Stimulated activated naive B cell treated with anti-CD40 and anti-IgM and Interleukin-4, amounts not matched to agents 10 μg/mL and 1 μg/mL and 100 μg/mL, for 72 hours (primary cell): Measurements from ENCODE around the gene TRIM66.

Experiments used
- ATAC-seq, 2 donors: fragments of 150-1000 bp; cut with Tn5 transposase; replicated peaks; 2 replicates each; pipeline ENCODE4 v1.10.0; 2021; ENCODE audit warnings: moderate library complexity in 1 of 2
- DNase-seq: peaks from one replicate; pipeline ENCODE4 v3.0.0; 2021
- H3K27ac Mint-ChIP-seq: one replicate; pipeline ENCODE4 v1.8.0; 2022; ENCODE audit warnings: mild to moderate bottlenecking, mixed read lengths
- H3K27me3 Mint-ChIP-seq, 2 donors: one replicate each; pipeline ENCODE4 v1.8.0; 2022; ENCODE audit warnings: mixed read lengths in 2 of 2
- H3K36me3 Mint-ChIP-seq, 2 donors: one replicate each; pipeline ENCODE4 v1.8.0; 2022; ENCODE audit warnings: mixed read lengths in 2 of 2, mild to moderate bottlenecking in 1 of 2
- H3K4me1 Mint-ChIP-seq, 2 donors: one replicate each; pipeline ENCODE4 v1.8.0; 2022; ENCODE audit warnings: mixed read lengths in 2 of 2, mild to moderate bottlenecking in 1 of 2
- H3K4me3 Mint-ChIP-seq, 2 donors: one replicate each; pipeline ENCODE4 v1.8.0; 2022; ENCODE audit warnings: mild to moderate bottlenecking in 2 of 2, mixed read lengths in 2 of 2, moderate library complexity in 1 of 2
- H3K9me3 Mint-ChIP-seq, 2 donors: one replicate each; pipeline ENCODE4 v1.8.0; 2022; ENCODE audit warnings: mixed read lengths in 2 of 2, mild to moderate bottlenecking in 1 of 2

Gene TRIM66

GRCh38 chr11:8642196-8642841 is 40.1 kb downstream of the TRIM66 start:
- H3K27ac Mint-ChIP-seq = no peak overlapping the region
- no peak overlapping the region for H3K4me3 Mint-ChIP-seq
- H3K9me3 Mint-ChIP-seq = no peaks in the 10 kb centered on the region
- DNase-seq (no peak), ATAC-seq (no peak)
- H3K27me3 Mint-ChIP-seq = no peaks in the 10 kb centered on the region
- H3K4me1 Mint-ChIP-seq = peaks cover under 1 to 3% of the 10 kb centered on the region in 2 donors
- H3K36me3 Mint-ChIP-seq = peaks cover 25 to 27% of the 10 kb centered on the region in 2 donors

- no peak overlapping the region for H3K4me3 Mint-ChIP-seq
- ATAC-seq (no peak), DNase-seq (no peak)
- H3K4me1 Mint-ChIP-seq = peaks cover 0 to 3% of the 10 kb centered on the region in 2 donors
- no peaks in the 10 kb centered on the region for H3K27me3 Mint-ChIP-seq
- peaks cover 28 to 30% of the 10 kb centered on the region in 2 donors for H3K36me3 Mint-ChIP-seq
- no peak overlapping the region for H3K27ac Mint-ChIP-seq
- peaks cover 6 to 7% of the 10 kb centered on the region in 2 donors for H3K9me3 Mint-ChIP-seq
Observed at GRCh38 chr11:8641332-8641731, 41.1 kb downstream of the TRIM66 start.

- peaks cover 7% of the 10 kb centered on the region in 2 donors for H3K9me3 Mint-ChIP-seq
Observed at GRCh38 chr11:8640267-8640906, 42.1 kb downstream of the TRIM66 start.

GRCh38 chr11:8639655-8640054 is 42.8 kb downstream of the TRIM66 start:
- H3K36me3 Mint-ChIP-seq = peaks cover 35 to 37% of the 10 kb centered on the region in 2 donors

More at GRCh38 chr11:8640267-8640906, 42.1 kb downstream of the TRIM66 start:
- no peak for DNase-seq
- Mint-ChIP-seq H3K27me3 (no peaks in the 10 kb centered on the region), H3K4me1 (peaks cover 0 to 3% of the 10 kb centered on the region in 2 donors), H3K36me3 (peaks cover 35 to 37% of the 10 kb centered on the region in 2 donors), H3K4me3 (no peak overlapping the region), H3K27ac (no peak overlapping the region)
- no peak for ATAC-seq

GRCh38 chr11:8638300-8638699 is 44.2 kb downstream of the TRIM66 start:
- H3K27me3 Mint-ChIP-seq = no peaks in the 10 kb centered on the region
- H3K36me3 Mint-ChIP-seq = peaks cover 35 to 37% of the 10 kb centered on the region in 2 donors
- H3K9me3 Mint-ChIP-seq = peaks cover 7% of the 10 kb centered on the region in 2 donors
- no peak overlapping the region for H3K4me3 Mint-ChIP-seq
- H3K4me1 Mint-ChIP-seq = peaks cover 0 to 3% of the 10 kb centered on the region in 2 donors
- no peak for ATAC-seq
- no peak for DNase-seq
- H3K27ac Mint-ChIP-seq = no peak overlapping the region

More at GRCh38 chr11:8639655-8640054, 42.8 kb downstream of the TRIM66 start:
- no peak for DNase-seq
- H3K4me1 Mint-ChIP-seq = peaks cover 0 to 3% of the 10 kb centered on the region in 2 donors
- H3K27ac Mint-ChIP-seq = no peak overlapping the region
- H3K4me3 Mint-ChIP-seq = no peak overlapping the region
- no peaks in the 10 kb centered on the region for H3K27me3 Mint-ChIP-seq
- H3K9me3 Mint-ChIP-seq = peaks cover 7% of the 10 kb centered on the region in 2 donors
- ATAC-seq = no peak

GRCh38 chr11:8636127-8636526 is 46.3 kb downstream of the TRIM66 start:
- H3K9me3 Mint-ChIP-seq = peaks cover 7% of the 10 kb centered on the region in 2 donors
- peaks cover 32 to 35% of the 10 kb centered on the region in 2 donors for H3K36me3 Mint-ChIP-seq
- H3K4me3 Mint-ChIP-seq = no peak overlapping the region
- peaks cover 0 to under 1% of the 10 kb centered on the region in 2 donors for H3K4me1 Mint-ChIP-seq
- no peak for ATAC-seq
- H3K27me3 Mint-ChIP-seq = no peaks in the 10 kb centered on the region
- DNase-seq = no peak
- H3K27ac Mint-ChIP-seq = no peak overlapping the region

- Mint-ChIP-seq H3K27ac (no peak overlapping the region), H3K4me1 (no peaks in the 10 kb centered on the region), H3K36me3 (peaks cover 32 to 34% of the 10 kb centered on the region in 2 donors), H3K4me3 (no peak overlapping the region), H3K9me3 (peaks cover 7% of the 10 kb centered on the region in 2 donors), H3K27me3 (no peaks in the 10 kb centered on the region)
- DNase-seq (no peak), ATAC-seq (no peak)
Observed at GRCh38 chr11:8634498-8634897, 48.0 kb downstream of the TRIM66 start.

GRCh38 chr11:8631395-8632118 is 50.9 kb downstream of the TRIM66 start:
- no peak for ATAC-seq
- Mint-ChIP-seq H3K27ac (no peak overlapping the region), H3K36me3 (peaks cover 18 to 22% of the 10 kb centered on the region in 2 donors), H3K27me3 (no peaks in the 10 kb centered on the region), H3K4me3 (no peak overlapping the region), H3K4me1 (no peaks in the 10 kb centered on the region), H3K9me3 (peaks cover 2 to 3% of the 10 kb centered on the region in 2 donors)
- DNase-seq = no peak

- no peak for DNase-seq
- no peaks in the 10 kb centered on the region for H3K27me3 Mint-ChIP-seq
- H3K4me1 Mint-ChIP-seq = no peaks in the 10 kb centered on the region
- no peak overlapping the region for H3K4me3 Mint-ChIP-seq
- no peak for ATAC-seq
- no peak overlapping the region for H3K27ac Mint-ChIP-seq
- peaks cover 21 to 27% of the 10 kb centered on the region in 2 donors for H3K36me3 Mint-ChIP-seq
- H3K9me3 Mint-ChIP-seq = no peaks in the 10 kb centered on the region
Observed at GRCh38 chr11:8624698-8625097, 57.8 kb downstream of the TRIM66 start.

- H3K4me3 Mint-ChIP-seq = no peak overlapping the region
- no peak overlapping the region for H3K27ac Mint-ChIP-seq
Observed at GRCh38 chr11:8621147-8621546, 61.3 kb downstream of the TRIM66 start.

GRCh38 chr11:8617063-8617462 is 65.4 kb downstream of the TRIM66 start:
- H3K27me3 Mint-ChIP-seq = no peaks in the 10 kb centered on the region
- no peaks in the 10 kb centered on the region for H3K4me1 Mint-ChIP-seq
- no peaks in the 10 kb centered on the region for H3K9me3 Mint-ChIP-seq
- H3K27ac Mint-ChIP-seq = no peak overlapping the region
- no peak for DNase-seq
- peaks cover 20 to 37% of the 10 kb centered on the region in 2 donors for H3K36me3 Mint-ChIP-seq
- no peak overlapping the region for H3K4me3 Mint-ChIP-seq
- ATAC-seq = no peak

More at GRCh38 chr11:8621147-8621546, 61.3 kb downstream of the TRIM66 start:
- H3K27me3 Mint-ChIP-seq = no peaks in the 10 kb centered on the region
- no peaks in the 10 kb centered on the region for H3K4me1 Mint-ChIP-seq
- H3K9me3 Mint-ChIP-seq = no peaks in the 10 kb centered on the region
- DNase-seq = no peak
- H3K36me3 Mint-ChIP-seq = peaks cover 23 to 33% of the 10 kb centered on the region in 2 donors
- ATAC-seq = no peak

- ATAC-seq (no peak), DNase-seq (no peak)
- H3K27ac Mint-ChIP-seq = no peak overlapping the region
- H3K4me1 Mint-ChIP-seq = no peaks in the 10 kb centered on the region
- H3K4me3 Mint-ChIP-seq = no peak overlapping the region
- H3K36me3 Mint-ChIP-seq = peaks cover 18 to 25% of the 10 kb centered on the region in 2 donors
- H3K9me3 Mint-ChIP-seq = no peaks in the 10 kb centered on the region
- no peaks in the 10 kb centered on the region for H3K27me3 Mint-ChIP-seq
Observed at GRCh38 chr11:8615291-8616032, 67.0 kb downstream of the TRIM66 start.

GRCh38 chr11:8614497-8614896 is 68.0 kb downstream of the TRIM66 start:
- H3K36me3 Mint-ChIP-seq = peaks cover 20 to 27% of the 10 kb centered on the region in 2 donors

GRCh38 chr11:8613036-8613435 is 69.4 kb downstream of the TRIM66 start:
- no peak overlapping the region for H3K27ac Mint-ChIP-seq

More at GRCh38 chr11:8614497-8614896, 68.0 kb downstream of the TRIM66 start:
- DNase-seq = no peak
- no peak for ATAC-seq
- no peaks in the 10 kb centered on the region for H3K9me3 Mint-ChIP-seq
- no peak overlapping the region for H3K27ac Mint-ChIP-seq
- H3K4me3 Mint-ChIP-seq = no peak overlapping the region
- no peaks in the 10 kb centered on the region for H3K4me1 Mint-ChIP-seq
- H3K27me3 Mint-ChIP-seq = no peaks in the 10 kb centered on the region

More at GRCh38 chr11:8613036-8613435, 69.4 kb downstream of the TRIM66 start:
- no peaks in the 10 kb centered on the region for H3K9me3 Mint-ChIP-seq
- H3K4me1 Mint-ChIP-seq = no peaks in the 10 kb centered on the region
- no peak for DNase-seq
- ATAC-seq = no peak
- no peaks in the 10 kb centered on the region for H3K27me3 Mint-ChIP-seq
- no peak overlapping the region for H3K4me3 Mint-ChIP-seq
- peaks cover 16 to 19% of the 10 kb centered on the region in 2 donors for H3K36me3 Mint-ChIP-seq
